HEK293 (cell line): ENCODE measurements around the gene WRAP73.
A peak's percentile ranks its signal among the peaks of the same experiment; 100 is the strongest.

Experiments
- GLI2 ChIP-seq: fragments of 450-650 bp; formaldehyde crosslinking; IDR thresholded peaks from 2 replicates; pipeline ENCODE4; 2017; ENCODE audit warnings: missing biosample characterization, missing genetic modification characterization, low read depth, borderline replicate concordance
- KLF1 ChIP-seq: fragments of 450-650 bp; formaldehyde crosslinking; IDR thresholded peaks from 2 replicates; pipeline ENCODE4 v1.5.1; 2016; ENCODE audit warnings: missing biosample characterization, missing genetic modification characterization
- KLF10 ChIP-seq: fragments of 450-650 bp; IDR thresholded peaks from 2 replicates; pipeline ENCODE4 v1.5.1; 2018; ENCODE audit warnings: missing biosample characterization, mild to moderate bottlenecking, missing genetic modification characterization
- KLF8 ChIP-seq: fragments of 450-650 bp; formaldehyde crosslinking; IDR thresholded peaks from 2 replicates; pipeline ENCODE4 v1.5.1; 2016; ENCODE audit warnings: missing biosample characterization, missing genetic modification characterization
- ZFP69B ChIP-seq: fragments of 450-650 bp; formaldehyde crosslinking; IDR thresholded peaks from 2 replicates; pipeline ENCODE4 v1.5.1; 2016; ENCODE audit warnings: missing biosample characterization, missing genetic modification characterization
- ZNF140 ChIP-seq: fragments of 450-650 bp; formaldehyde crosslinking; IDR thresholded peaks from 2 replicates; pipeline ENCODE4 v1.5.1; 2016; ENCODE audit warnings: missing biosample characterization, missing genetic modification characterization
- ZNF184 ChIP-seq: fragments of 450-650 bp; IDR thresholded peaks from 2 replicates; pipeline ENCODE4 v1.5.1; 2018; ENCODE audit warnings: missing biosample characterization, mild to moderate bottlenecking, missing genetic modification characterization
- ZNF202 ChIP-seq: fragments of 450-650 bp; formaldehyde crosslinking; IDR thresholded peaks from 2 replicates; pipeline ENCODE4 v1.5.1; 2016; ENCODE audit warnings: missing biosample characterization, missing genetic modification characterization, borderline replicate concordance
- ZNF223 ChIP-seq: fragments of 450-650 bp; formaldehyde crosslinking; IDR thresholded peaks from 2 replicates; pipeline ENCODE4 v1.5.1; 2016; ENCODE audit warnings: missing biosample characterization, missing genetic modification characterization
- ZNF266 ChIP-seq: fragments of 450-650 bp; formaldehyde crosslinking; IDR thresholded peaks from 2 replicates; pipeline ENCODE4 v1.5.1; 2016; ENCODE audit warnings: missing biosample characterization, missing genetic modification characterization, low read depth
- ZNF600 ChIP-seq: fragments of 450-650 bp; formaldehyde crosslinking; IDR thresholded peaks from 2 replicates; pipeline ENCODE4 v1.5.1; 2016; ENCODE audit warnings: missing biosample characterization, missing genetic modification characterization
- ZNF624 ChIP-seq: fragments of 450-650 bp; formaldehyde crosslinking; IDR thresholded peaks from 2 replicates; pipeline ENCODE4 v1.5.1; 2017; ENCODE audit warnings: missing biosample characterization, missing genetic modification characterization
- ZNF701 ChIP-seq: fragments of 450-650 bp; formaldehyde crosslinking; IDR thresholded peaks from 2 replicates; pipeline ENCODE4 v1.5.1; 2016; ENCODE audit warnings: missing biosample characterization, missing genetic modification characterization
- TF ChIP-seq, protein P1 (sequence below): fragments of 450-650 bp; formaldehyde crosslinking; IDR thresholded peaks from 2 replicates; pipeline ENCODE4 v1.5.1; 2016; ENCODE audit warnings: missing biosample characterization, missing genetic modification characterization
- TF ChIP-seq, protein P2 (sequence below): fragments of 450-650 bp; formaldehyde crosslinking; conservative IDR thresholded peaks from 2 replicates; pipeline ENCODE4 v1.5.1; 2016; ENCODE audit warnings: low read depth, missing biosample characterization, missing genetic modification characterization
- TF ChIP-seq, protein P3 (sequence below): fragments of 450-650 bp; formaldehyde crosslinking; IDR thresholded peaks from 2 replicates; pipeline ENCODE4 v1.5.1; 2017; ENCODE audit warnings: missing biosample characterization, missing genetic modification characterization
- TF ChIP-seq, protein P4 (sequence below): fragments of 450-650 bp; formaldehyde crosslinking; IDR thresholded peaks from 2 replicates; pipeline ENCODE4 v1.5.1; 2016; ENCODE audit warnings: missing biosample characterization, missing genetic modification characterization
- TF ChIP-seq, protein P5 (sequence below): fragments of 450-650 bp; formaldehyde crosslinking; IDR thresholded peaks from 2 replicates; pipeline ENCODE4 v1.5.0; 2017; ENCODE audit warnings: missing biosample characterization, missing genetic modification characterization, borderline replicate concordance
- TF ChIP-seq, protein P6 (sequence below): fragments of 450-650 bp; formaldehyde crosslinking; optimal IDR thresholded peaks from 2 replicates; pipeline ENCODE3; 2016; ENCODE audit warnings: missing biosample characterization, mild to moderate bottlenecking, missing genetic modification characterization

Gene WRAP73

GRCh38 chr1:3680488-3681230 lies 30.8 kb upstream of the WRAP73 start (continued):
- TF ChIP-seq, protein P1, sequence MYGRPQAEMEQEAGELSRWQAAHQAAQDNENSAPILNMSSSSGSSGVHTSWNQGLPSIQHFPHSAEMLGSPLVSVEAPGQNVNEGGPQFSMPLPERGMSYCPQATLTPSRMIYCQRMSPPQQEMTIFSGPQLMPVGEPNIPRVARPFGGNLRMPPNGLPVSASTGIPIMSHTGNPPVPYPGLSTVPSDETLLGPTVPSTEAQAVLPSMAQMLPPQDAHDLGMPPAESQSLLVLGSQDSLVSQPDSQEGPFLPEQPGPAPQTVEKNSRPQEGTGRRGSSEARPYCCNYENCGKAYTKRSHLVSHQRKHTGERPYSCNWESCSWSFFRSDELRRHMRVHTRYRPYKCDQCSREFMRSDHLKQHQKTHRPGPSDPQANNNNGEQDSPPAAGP (tag by site-specific recombination) = 0 out of 2 replicates have a peak, but pooled peaks have one; percentile 18
- TF ChIP-seq ZNF202 (tag by site-specific recombination) = no peak
- TF ChIP-seq, protein P2, sequence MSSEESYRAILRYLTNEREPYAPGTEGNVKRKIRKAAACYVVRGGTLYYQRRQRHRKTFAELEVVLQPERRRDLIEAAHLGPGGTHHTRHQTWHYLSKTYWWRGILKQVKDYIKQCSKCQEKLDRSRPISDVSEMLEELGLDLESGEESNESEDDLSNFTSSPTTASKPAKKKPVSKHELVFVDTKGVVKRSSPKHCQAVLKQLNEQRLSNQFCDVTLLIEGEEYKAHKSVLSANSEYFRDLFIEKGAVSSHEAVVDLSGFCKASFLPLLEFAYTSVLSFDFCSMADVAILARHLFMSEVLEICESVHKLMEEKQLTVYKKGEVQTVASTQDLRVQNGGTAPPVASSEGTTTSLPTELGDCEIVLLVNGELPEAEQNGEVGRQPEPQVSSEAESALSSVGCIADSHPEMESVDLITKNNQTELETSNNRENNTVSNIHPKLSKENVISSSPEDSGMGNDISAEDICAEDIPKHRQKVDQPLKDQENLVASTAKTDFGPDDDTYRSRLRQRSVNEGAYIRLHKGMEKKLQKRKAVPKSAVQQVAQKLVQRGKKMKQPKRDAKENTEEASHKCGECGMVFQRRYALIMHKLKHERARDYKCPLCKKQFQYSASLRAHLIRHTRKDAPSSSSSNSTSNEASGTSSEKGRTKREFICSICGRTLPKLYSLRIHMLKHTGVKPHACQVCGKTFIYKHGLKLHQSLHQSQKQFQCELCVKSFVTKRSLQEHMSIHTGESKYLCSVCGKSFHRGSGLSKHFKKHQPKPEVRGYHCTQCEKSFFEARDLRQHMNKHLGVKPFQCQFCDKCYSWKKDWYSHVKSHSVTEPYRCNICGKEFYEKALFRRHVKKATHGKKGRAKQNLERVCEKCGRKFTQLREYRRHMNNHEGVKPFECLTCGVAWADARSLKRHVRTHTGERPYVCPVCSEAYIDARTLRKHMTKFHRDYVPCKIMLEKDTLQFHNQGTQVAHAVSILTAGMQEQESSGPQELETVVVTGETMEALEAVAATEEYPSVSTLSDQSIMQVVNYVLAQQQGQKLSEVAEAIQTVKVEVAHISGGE (tag by site-specific recombination) = no peak
- TF ChIP-seq, protein P3, sequence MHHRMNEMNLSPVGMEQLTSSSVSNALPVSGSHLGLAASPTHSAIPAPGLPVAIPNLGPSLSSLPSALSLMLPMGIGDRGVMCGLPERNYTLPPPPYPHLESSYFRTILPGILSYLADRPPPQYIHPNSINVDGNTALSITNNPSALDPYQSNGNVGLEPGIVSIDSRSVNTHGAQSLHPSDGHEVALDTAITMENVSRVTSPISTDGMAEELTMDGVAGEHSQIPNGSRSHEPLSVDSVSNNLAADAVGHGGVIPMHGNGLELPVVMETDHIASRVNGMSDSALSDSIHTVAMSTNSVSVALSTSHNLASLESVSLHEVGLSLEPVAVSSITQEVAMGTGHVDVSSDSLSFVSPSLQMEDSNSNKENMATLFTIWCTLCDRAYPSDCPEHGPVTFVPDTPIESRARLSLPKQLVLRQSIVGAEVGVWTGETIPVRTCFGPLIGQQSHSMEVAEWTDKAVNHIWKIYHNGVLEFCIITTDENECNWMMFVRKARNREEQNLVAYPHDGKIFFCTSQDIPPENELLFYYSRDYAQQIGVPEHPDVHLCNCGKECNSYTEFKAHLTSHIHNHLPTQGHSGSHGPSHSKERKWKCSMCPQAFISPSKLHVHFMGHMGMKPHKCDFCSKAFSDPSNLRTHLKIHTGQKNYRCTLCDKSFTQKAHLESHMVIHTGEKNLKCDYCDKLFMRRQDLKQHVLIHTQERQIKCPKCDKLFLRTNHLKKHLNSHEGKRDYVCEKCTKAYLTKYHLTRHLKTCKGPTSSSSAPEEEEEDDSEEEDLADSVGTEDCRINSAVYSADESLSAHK (tag by site-specific recombination) = no peak
- peak; percentile 77; the same call in 1 of the 2 replicates for TF ChIP-seq ZNF223
- no peak for TF ChIP-seq ZNF140 (tag by site-specific recombination)
- TF ChIP-seq, protein P4, sequence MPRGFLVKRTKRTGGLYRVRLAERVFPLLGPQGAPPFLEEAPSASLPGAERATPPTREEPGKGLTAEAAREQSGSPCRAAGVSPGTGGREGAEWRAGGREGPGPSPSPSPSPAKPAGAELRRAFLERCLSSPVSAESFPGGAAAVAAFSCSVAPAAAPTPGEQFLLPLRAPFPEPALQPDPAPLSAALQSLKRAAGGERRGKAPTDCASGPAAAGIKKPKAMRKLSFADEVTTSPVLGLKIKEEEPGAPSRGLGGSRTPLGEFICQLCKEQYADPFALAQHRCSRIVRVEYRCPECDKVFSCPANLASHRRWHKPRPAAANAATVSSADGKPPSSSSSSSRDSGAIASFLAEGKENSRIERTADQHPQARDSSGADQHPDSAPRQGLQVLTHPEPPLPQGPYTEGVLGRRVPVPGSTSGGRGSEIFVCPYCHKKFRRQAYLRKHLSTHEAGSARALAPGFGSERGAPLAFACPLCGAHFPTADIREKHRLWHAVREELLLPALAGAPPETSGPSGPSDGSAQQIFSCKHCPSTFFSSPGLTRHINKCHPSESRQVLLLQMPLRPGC = no peak
- TF ChIP-seq KLF1 = peak; percentile 92
- TF ChIP-seq ZNF600 (tag by site-specific recombination) = no peak
- TF ChIP-seq ZNF624 (tag by site-specific recombination) = no peak
- TF ChIP-seq ZNF266 (tag by site-specific recombination) = no peak
- TF ChIP-seq GLI2 (tag by site-specific recombination) = no peak
- no peak for TF ChIP-seq KLF8
- peak; percentile 77 for TF ChIP-seq KLF10 (tag by site-specific recombination)
- TF ChIP-seq ZNF701 (tag by site-specific recombination) = no peak
- TF ChIP-seq ZNF184 (tag by site-specific recombination) = no peak
- TF ChIP-seq, protein P5, sequence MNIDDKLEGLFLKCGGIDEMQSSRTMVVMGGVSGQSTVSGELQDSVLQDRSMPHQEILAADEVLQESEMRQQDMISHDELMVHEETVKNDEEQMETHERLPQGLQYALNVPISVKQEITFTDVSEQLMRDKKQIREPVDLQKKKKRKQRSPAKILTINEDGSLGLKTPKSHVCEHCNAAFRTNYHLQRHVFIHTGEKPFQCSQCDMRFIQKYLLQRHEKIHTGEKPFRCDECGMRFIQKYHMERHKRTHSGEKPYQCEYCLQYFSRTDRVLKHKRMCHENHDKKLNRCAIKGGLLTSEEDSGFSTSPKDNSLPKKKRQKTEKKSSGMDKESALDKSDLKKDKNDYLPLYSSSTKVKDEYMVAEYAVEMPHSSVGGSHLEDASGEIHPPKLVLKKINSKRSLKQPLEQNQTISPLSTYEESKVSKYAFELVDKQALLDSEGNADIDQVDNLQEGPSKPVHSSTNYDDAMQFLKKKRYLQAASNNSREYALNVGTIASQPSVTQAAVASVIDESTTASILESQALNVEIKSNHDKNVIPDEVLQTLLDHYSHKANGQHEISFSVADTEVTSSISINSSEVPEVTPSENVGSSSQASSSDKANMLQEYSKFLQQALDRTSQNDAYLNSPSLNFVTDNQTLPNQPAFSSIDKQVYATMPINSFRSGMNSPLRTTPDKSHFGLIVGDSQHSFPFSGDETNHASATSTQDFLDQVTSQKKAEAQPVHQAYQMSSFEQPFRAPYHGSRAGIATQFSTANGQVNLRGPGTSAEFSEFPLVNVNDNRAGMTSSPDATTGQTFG = no peak
- no peak for TF ChIP-seq ZFP69B
- TF ChIP-seq, protein P6, sequence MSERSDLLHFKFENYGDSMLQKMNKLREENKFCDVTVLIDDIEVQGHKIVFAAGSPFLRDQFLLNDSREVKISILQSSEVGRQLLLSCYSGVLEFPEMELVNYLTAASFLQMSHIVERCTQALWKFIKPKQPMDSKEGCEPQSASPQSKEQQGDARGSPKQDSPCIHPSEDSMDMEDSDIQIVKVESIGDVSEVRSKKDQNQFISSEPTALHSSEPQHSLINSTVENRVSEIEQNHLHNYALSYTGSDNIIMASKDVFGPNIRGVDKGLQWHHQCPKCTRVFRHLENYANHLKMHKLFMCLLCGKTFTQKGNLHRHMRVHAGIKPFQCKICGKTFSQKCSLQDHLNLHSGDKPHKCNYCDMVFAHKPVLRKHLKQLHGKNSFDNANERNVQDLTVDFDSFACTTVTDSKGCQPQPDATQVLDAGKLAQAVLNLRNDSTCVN (tag by site-specific recombination) = no peak
